RWPE1 (cell line): ENCODE measurements around the gene MFSD12.

Experiments
- CTCF ChIA-PET: fragments of 350-600 bp; sonication (Branson Sonifier 250); formaldehyde crosslinking; extraction: SDS; loops from one replicate; lab custom pipeline; 2021; lab: Yijun Ruan, JAX
- POLR2A ChIA-PET: fragments of 400-600 bp; formaldehyde crosslinking; extraction: SDS; loops from one replicate; lab custom pipeline; 2020; ENCODE audit warnings: antibody characterized with exemption; ENCODE audit not compliant: low non-redundant PET; lab: Yijun Ruan, JAX
- DNase-seq: peaks from one replicate; pipeline ENCODE4 v3.0.0; 2012; ENCODE audit warnings: low spot score
- H3K27ac ChIP-seq: fragments of 450-650 bp; 2 replicates; pipeline ENCODE4 v1.5.1; 2017
- CTCF ChIP-seq: fragments of 450-650 bp; conservative IDR thresholded peaks from 2 replicates; pipeline ENCODE4 v1.5.1; 2017; ENCODE audit warnings: low read depth, mild to moderate bottlenecking

The MFSD12 gene

GRCh38 chr19:3520166-3521103 is 37.0 kb downstream of the MFSD12 start:
- DNase-seq = peak; percentile 56
- ChIA-PET POLR2A (no interaction called here), CTCF (no interaction called here)

GRCh38 chr19:3519126-3519525 is 38.3 kb downstream of the MFSD12 start:
- TF ChIP-seq CTCF = no peak
- H3K27ac ChIP-seq = peak overlapping the region; percentile 81
- ChIA-PET POLR2A (no interaction called here), CTCF (no interaction called here)
- no peak for DNase-seq

More at GRCh38 chr19:3520166-3521103, 37.0 kb downstream of the MFSD12 start:
- H3K27ac ChIP-seq = peak overlapping the region; percentile 81
- no peak for TF ChIP-seq CTCF

- ChIA-PET CTCF (no interaction called here), POLR2A (no interaction called here)
- H3K27ac ChIP-seq = peak overlapping the region; percentile 81
- DNase-seq = no peak
- no peak for TF ChIP-seq CTCF
Observed at GRCh38 chr19:3518659-3519058, 38.7 kb downstream of the MFSD12 start.

- H3K27ac ChIP-seq = peak overlapping the region; percentile 81
- no peak for DNase-seq
- ChIA-PET CTCF (no interaction called here), POLR2A (no interaction called here)
- no peak for TF ChIP-seq CTCF
Observed at GRCh38 chr19:3518255-3518654, 39.1 kb downstream of the MFSD12 start.

- CTCF ChIA-PET = no interaction called here
- DNase-seq = no peak
- H3K27ac ChIP-seq = peak overlapping the region; percentile 81
- POLR2A ChIA-PET = no interaction called here
- no peak for TF ChIP-seq CTCF
Observed at GRCh38 chr19:3517638-3518037, 39.7 kb downstream of the MFSD12 start.

- DNase-seq = no peak
- ChIA-PET CTCF (no interaction called here), POLR2A (no interaction called here)
- TF ChIP-seq CTCF = no peak
- H3K27ac ChIP-seq = peak overlapping the region; percentile 37
Observed at GRCh38 chr19:3516675-3517207, 40.6 kb downstream of the MFSD12 start.
